Activated T-helper 17 cell treated with anti-CD3 and anti-CD28 coated beads, Interleukin-2, amount 50 U/mL, for 72 hours (primary cell): Measurements from ENCODE around the gene FKBP6. TPM values are rescaled to one million over a fixed set of nuclear protein-coding genes. Genes with fewer than 3 reads are reported as not detected.
"Not testable (repeated sequence)": the region's sequence is repeated elsewhere in the genome, so short reads cannot be mapped to it uniquely, and the experiment has no call there.

ENCODE experiments used
- ATAC-seq: fragments of 150-1000 bp; cut with Tn5 transposase; replicated peaks from 2 replicates; pipeline ENCODE4 v1.10.0; 2021; ENCODE audit warnings: mild to moderate bottlenecking, moderate library complexity
- H3K27ac Mint-ChIP-seq: one replicate; pipeline ENCODE4 v1.8.0; 2022; ENCODE audit warnings: mixed read lengths
- H3K27me3 Mint-ChIP-seq: one replicate; pipeline ENCODE4 v1.8.0; 2022; ENCODE audit warnings: mixed read lengths
- H3K36me3 Mint-ChIP-seq: one replicate; pipeline ENCODE4 v1.8.0; 2022; ENCODE audit warnings: low read depth, mild to moderate bottlenecking, mixed read lengths
- H3K4me1 Mint-ChIP-seq: one replicate; pipeline ENCODE4 v1.8.0; 2022; ENCODE audit warnings: mixed read lengths
- H3K4me3 Mint-ChIP-seq: one replicate; pipeline ENCODE4 v1.8.0; 2022; ENCODE audit warnings: mild to moderate bottlenecking, mixed read lengths
- H3K9me3 Mint-ChIP-seq: one replicate; pipeline ENCODE4 v1.8.0; 2022; ENCODE audit warnings: mixed read lengths
- total RNA-seq, 2 donors: library from RNA; stranded (reverse); gene quantifications; one replicate each; pipeline ENCODE4 v1.2.3, GENCODE V29; 2022

The FKBP6 gene
- total RNA-seq, 2 donors from 2014 or later = not detected

GRCh38 chr7:73313521-73313906, 14.4 kb upstream of the FKBP6 start:
- Mint-ChIP-seq H3K27ac (no peak overlapping the region), H3K36me3 (peaks cover 4% of the 10 kb centered on the region), H3K4me3 (no peak overlapping the region), H3K9me3 (no peaks in the 10 kb centered on the region), H3K27me3 (no peaks in the 10 kb centered on the region), H3K4me1 (no peaks in the 10 kb centered on the region)
- ATAC-seq = no peak

GRCh38 chr7:73314271-73314670, 13.7 kb upstream of the FKBP6 start:
- H3K4me3 Mint-ChIP-seq = no peak overlapping the region
- H3K27me3 Mint-ChIP-seq = no peaks in the 10 kb centered on the region
- no peaks in the 10 kb centered on the region for H3K36me3 Mint-ChIP-seq
- H3K9me3 Mint-ChIP-seq = no peaks in the 10 kb centered on the region
- H3K4me1 Mint-ChIP-seq = no peaks in the 10 kb centered on the region
- H3K27ac Mint-ChIP-seq = no peak overlapping the region
- no peak for ATAC-seq

GRCh38 chr7:73316521-73316920, 11.4 kb upstream of the FKBP6 start:
- no peaks in the 10 kb centered on the region for H3K4me1 Mint-ChIP-seq
- ATAC-seq = no peak
- no peak overlapping the region for H3K4me3 Mint-ChIP-seq
- H3K36me3 Mint-ChIP-seq = no peaks in the 10 kb centered on the region
- no peaks in the 10 kb centered on the region for H3K27me3 Mint-ChIP-seq
- H3K9me3 Mint-ChIP-seq = no peaks in the 10 kb centered on the region
- no peak overlapping the region for H3K27ac Mint-ChIP-seq

- not testable (repeated sequence) for H3K36me3 Mint-ChIP-seq, H3K4me1 Mint-ChIP-seq, H3K27ac Mint-ChIP-seq, H3K27me3 Mint-ChIP-seq, ATAC-seq, H3K9me3 Mint-ChIP-seq, H3K4me3 Mint-ChIP-seq
Observed at GRCh38 chr7:73318656-73319204, 9.2 kb upstream of the FKBP6 start.

- not testable (repeated sequence) for H3K36me3 Mint-ChIP-seq, H3K4me3 Mint-ChIP-seq, H3K27ac Mint-ChIP-seq, H3K9me3 Mint-ChIP-seq, H3K27me3 Mint-ChIP-seq, H3K4me1 Mint-ChIP-seq, ATAC-seq
Observed at GRCh38 chr7:73319541-73319940, 8.4 kb upstream of the FKBP6 start.

- not testable (repeated sequence) for H3K4me1 Mint-ChIP-seq, H3K27me3 Mint-ChIP-seq, H3K4me3 Mint-ChIP-seq, H3K36me3 Mint-ChIP-seq, H3K9me3 Mint-ChIP-seq, ATAC-seq, H3K27ac Mint-ChIP-seq
Observed at GRCh38 chr7:73320009-73320408, 8.0 kb upstream of the FKBP6 start.

- Mint-ChIP-seq H3K4me3 (peak overlapping the region; percentile 71), H3K27ac (peak overlapping the region; percentile 83)
- H3K36me3 Mint-ChIP-seq, H3K9me3 Mint-ChIP-seq, H3K27me3 Mint-ChIP-seq, H3K4me1 Mint-ChIP-seq, ATAC-seq: not testable (repeated sequence)
Observed at GRCh38 chr7:73323434-73324080, 4.4 kb upstream of the FKBP6 start.

- not testable (repeated sequence) for H3K9me3 Mint-ChIP-seq, H3K27me3 Mint-ChIP-seq, H3K36me3 Mint-ChIP-seq, H3K4me1 Mint-ChIP-seq
- peak overlapping the region; percentile 71 for H3K4me3 Mint-ChIP-seq
- H3K27ac Mint-ChIP-seq = peak overlapping the region; percentile 83
- peak; percentile 87 for ATAC-seq
Observed at GRCh38 chr7:73324081-73324845, 3.7 kb upstream of the FKBP6 start.

GRCh38 chr7:73325424-73325823, 2.5 kb upstream of the FKBP6 start:
- not testable (repeated sequence) for H3K9me3 Mint-ChIP-seq, H3K27ac Mint-ChIP-seq, H3K4me3 Mint-ChIP-seq, H3K4me1 Mint-ChIP-seq, H3K27me3 Mint-ChIP-seq, ATAC-seq, H3K36me3 Mint-ChIP-seq

- H3K4me1 Mint-ChIP-seq, H3K9me3 Mint-ChIP-seq, H3K36me3 Mint-ChIP-seq, ATAC-seq, H3K4me3 Mint-ChIP-seq, H3K27ac Mint-ChIP-seq, H3K27me3 Mint-ChIP-seq: not testable (repeated sequence)
Observed at GRCh38 chr7:73327449-73327848, 512 bp upstream of the FKBP6 start.

- Mint-ChIP-seq H3K36me3 (no peaks in the 10 kb centered on the region), H3K9me3 (no peaks in the 10 kb centered on the region), H3K27me3 (no peaks in the 10 kb centered on the region), H3K27ac (no peak overlapping the region), H3K4me3 (no peak overlapping the region), H3K4me1 (no peaks in the 10 kb centered on the region)
- ATAC-seq = no peak
Observed at GRCh38 chr7:73328696-73329095, 735 bp downstream of the FKBP6 start.

- Mint-ChIP-seq H3K27me3 (no peaks in the 10 kb centered on the region), H3K36me3 (no peaks in the 10 kb centered on the region), H3K27ac (no peak overlapping the region), H3K4me3 (no peak overlapping the region), H3K4me1 (no peaks in the 10 kb centered on the region), H3K9me3 (no peaks in the 10 kb centered on the region)
- no peak for ATAC-seq
Observed at GRCh38 chr7:73329861-73330581, 2.1 kb downstream of the FKBP6 start.

GRCh38 chr7:73330772-73331171, 2.8 kb downstream of the FKBP6 start:
- no peak for ATAC-seq
- no peaks in the 10 kb centered on the region for H3K9me3 Mint-ChIP-seq
- H3K4me3 Mint-ChIP-seq = no peak overlapping the region
- H3K27me3 Mint-ChIP-seq = no peaks in the 10 kb centered on the region
- no peaks in the 10 kb centered on the region for H3K4me1 Mint-ChIP-seq
- H3K27ac Mint-ChIP-seq = no peak overlapping the region
- no peaks in the 10 kb centered on the region for H3K36me3 Mint-ChIP-seq

GRCh38 chr7:73332447-73332846, 4.5 kb downstream of the FKBP6 start:
- Mint-ChIP-seq H3K4me1 (no peaks in the 10 kb centered on the region), H3K9me3 (no peaks in the 10 kb centered on the region)

GRCh38 chr7:73338321-73338720, 10.4 kb downstream of the FKBP6 start:
- Mint-ChIP-seq H3K4me1 (no peaks in the 10 kb centered on the region), H3K27ac (no peak overlapping the region), H3K4me3 (no peak overlapping the region), H3K27me3 (peaks cover 6% of the 10 kb centered on the region), H3K9me3 (no peaks in the 10 kb centered on the region), H3K36me3 (no peaks in the 10 kb centered on the region)
- ATAC-seq = no peak

More at GRCh38 chr7:73332447-73332846, 4.5 kb downstream of the FKBP6 start:
- Mint-ChIP-seq H3K27me3 (no peaks in the 10 kb centered on the region), H3K36me3 (no peaks in the 10 kb centered on the region), H3K27ac (no peak overlapping the region), H3K4me3 (no peak overlapping the region)
- no peak for ATAC-seq
